H1 (cell line): Measurements from ENCODE around the gene KIF21A. TPM values are rescaled to one million over a fixed set of nuclear protein-coding genes. Genes with fewer than 3 reads are reported as not detected.

Experiments used
- CTCF ChIA-PET: fragments of 300-600 bp; sonication (Branson Sonifier 250); formaldehyde crosslinking; loops from one replicate; lab custom pipeline; 2021; ENCODE audit not compliant: partially characterized antibody; lab: Charles Lee
- POLR2A ChIA-PET: fragments of 300-600 bp; sonication (Branson Sonifier 250); formaldehyde crosslinking; loops from one replicate; lab custom pipeline; 2021; ENCODE audit warnings: inconsistent platforms; ENCODE audit not compliant: partially characterized antibody; lab: Charles Lee
- DNase-seq, 2 experiments: peaks; one replicate each; pipeline versions ENCODE4 v3.0.0 to v3.0.0-alpha.2; 2010 to 2022; ENCODE audit warnings: low spot score in 2 of 2, low read depth in 1 of 2, mixed read lengths in 1 of 2
- FAIRE-seq: peaks from 2 replicates; lab custom pipeline; 2011; peaks lifted over from hg19 to GRCh38; lab: Jason Lieb, UNC
- H2AFZ ChIP-seq: 2 replicates; pipeline ENCODE4 v1.8.1; 2012; ENCODE audit warnings: low read length, inconsistent platforms
- H2AK5ac ChIP-seq: 2 replicates; pipeline ENCODE4 v1.6.1; 2013; ENCODE audit warnings: low read depth, low read length
- H2BK120ac ChIP-seq: replicated peaks from 2 replicates; pipeline ENCODE3; 2013; ENCODE audit warnings: low read depth, low read length, inconsistent platforms
- H2BK12ac ChIP-seq: 2 replicates; pipeline ENCODE4 v1.6.1; 2013; ENCODE audit warnings: low read depth, low read length
- H2BK15ac ChIP-seq: 2 replicates; pipeline ENCODE4 v1.6.1; 2013; ENCODE audit warnings: low read length
- H2BK20ac ChIP-seq: 2 replicates; pipeline ENCODE4 v1.6.1; 2013; ENCODE audit warnings: low read length
- H2BK5ac ChIP-seq: 2 replicates; pipeline ENCODE4 v1.6.1; 2013; ENCODE audit warnings: low read depth, low read length
- H3K14ac ChIP-seq: 2 replicates; pipeline ENCODE4 v1.6.1; 2013; ENCODE audit warnings: inconsistent platforms; ENCODE audit not compliant: insufficient read length
- H3K18ac ChIP-seq: 2 replicates; pipeline ENCODE4 v1.6.1; 2013; ENCODE audit warnings: low read length; ENCODE audit errors: extremely low read depth
- H3K23ac ChIP-seq: 2 replicates; pipeline ENCODE4 v1.6.1; 2013; ENCODE audit warnings: inconsistent platforms; ENCODE audit not compliant: insufficient read length
- H3K23me2 ChIP-seq: 2 replicates; pipeline ENCODE4 v1.6.1; 2013; ENCODE audit warnings: low read depth, low read length
- H3K27ac ChIP-seq: 2 replicates; pipeline ENCODE4 v1.6.1; 2011; ENCODE audit warnings: low read depth, low read length, inconsistent platforms
- H3K27me3 ChIP-seq, 4 experiments: replicated peaks in 1 of 4; 1 replicate in 1 of 4; 2 replicates in 3 of 4; pipeline versions ENCODE4 v1.6.1 to v1.8.1; 2011 to 2013; ENCODE audit warnings: low read length in 3 of 4, mild to moderate bottlenecking in 3 of 4, inconsistent platforms in 2 of 4, mixed read lengths in 2 of 4, moderate library complexity in 1 of 4; ENCODE audit not compliant: control insufficient read depth in 3 of 4, insufficient read depth in 3 of 4; ENCODE audit errors: extremely low read depth in 1 of 4
- H3K36me3 ChIP-seq, 4 experiments: 2 replicates each; pipeline versions ENCODE4 v1.6.1 to v1.8.1; 2011 to 2013; ENCODE audit warnings: mild to moderate bottlenecking in 4 of 4, low read length in 3 of 4, moderate library complexity in 2 of 4, control low read depth in 1 of 4, inconsistent platforms in 1 of 4; ENCODE audit not compliant: insufficient read depth in 4 of 4, control insufficient read depth in 2 of 4
- H3K4ac ChIP-seq: replicated peaks from 2 replicates; pipeline ENCODE3; 2013; ENCODE audit warnings: low read length, low read depth, mixed read lengths, inconsistent platforms; ENCODE audit not compliant: insufficient read length
- H3K4me1 ChIP-seq, 4 experiments: replicated peaks in 1 of 4; 1 replicate in 1 of 4; 2 replicates in 3 of 4; pipeline versions ENCODE4 v1.6.1 to v1.8.1; 2011 to 2013; ENCODE audit warnings: low read length in 3 of 4, inconsistent platforms in 2 of 4, mixed read lengths in 1 of 4; ENCODE audit not compliant: insufficient read depth in 4 of 4, control insufficient read depth in 3 of 4
- H3K4me2 ChIP-seq, 2 experiments: 2 replicates each; pipeline versions ENCODE4 v1.6.1 to v1.8.1; 2011 to 2013; ENCODE audit warnings: low read depth in 2 of 2, low read length in 2 of 2, control low read depth in 1 of 2, inconsistent platforms in 1 of 2, mild to moderate bottlenecking in 1 of 2; ENCODE audit not compliant: insufficient read depth in 1 of 2
- H3K4me3 ChIP-seq, 4 experiments: fragments of 200-600, 300-600 bp in 1 of 4; sonication (generic), shearing (Covaris generic), sonication (Bioruptor Twin) in 1 of 4; 2 replicates each; pipeline versions ENCODE4 v1.5.1 to v1.8.1; 2011 to 2016; ENCODE audit warnings: low read length in 4 of 4, low read depth in 3 of 4, control low read depth in 2 of 4, inconsistent platforms in 2 of 4, mild to moderate bottlenecking in 2 of 4, mixed read lengths in 1 of 4, moderate library complexity in 1 of 4; ENCODE audit not compliant: insufficient read depth in 2 of 4; ENCODE audit errors: extremely low read depth in 1 of 4
- H3K56ac ChIP-seq: replicated peaks from 2 replicates; pipeline ENCODE3; 2013; ENCODE audit warnings: low read depth, mild to moderate bottlenecking, mixed read lengths, low read length, inconsistent platforms; ENCODE audit not compliant: insufficient read length
- H3K79me1 ChIP-seq: 2 replicates; pipeline ENCODE4 v1.6.1; 2013; ENCODE audit warnings: low read depth, low read length, control low read depth
- H3K79me2 ChIP-seq, 2 experiments: 2 replicates each; pipeline versions ENCODE4 v1.6.1 to v1.8.1; 2012 to 2013; ENCODE audit warnings: low read length in 2 of 2, mild to moderate bottlenecking in 2 of 2, inconsistent platforms in 1 of 2; ENCODE audit not compliant: insufficient read depth in 2 of 2, control insufficient read depth in 1 of 2
- H3K9ac ChIP-seq, 4 experiments: replicated peaks in 1 of 4; 1 replicate in 1 of 4; 2 replicates in 3 of 4; pipeline versions ENCODE4 v1.6.1 to v1.8.1; 2011 to 2013; ENCODE audit warnings: low read depth in 3 of 4, low read length in 3 of 4, control low read depth in 2 of 4, mild to moderate bottlenecking in 2 of 4, moderate library complexity in 2 of 4, inconsistent platforms in 1 of 4; ENCODE audit errors: extremely low read depth in 1 of 4
- H3K9me3 ChIP-seq, 2 experiments: 2 replicates each; pipeline versions ENCODE4 v1.6.1 to v1.8.1; 2012 to 2013; ENCODE audit warnings: mild to moderate bottlenecking in 2 of 2, moderate library complexity in 2 of 2, control low read depth in 1 of 2, inconsistent platforms in 1 of 2, low read depth in 1 of 2, low read length in 1 of 2, mixed read lengths in 1 of 2; ENCODE audit not compliant: insufficient read depth in 2 of 2
- H4K20me1 ChIP-seq, 2 experiments: replicated peaks in 1 of 2; 2 replicates each; pipeline versions ENCODE3 to v1.8.1; 2011 to 2013; ENCODE audit warnings: inconsistent platforms in 2 of 2, low read length in 2 of 2, mild to moderate bottlenecking in 1 of 2; ENCODE audit not compliant: insufficient read depth in 2 of 2, control insufficient read depth in 1 of 2
- H4K5ac ChIP-seq: 2 replicates; pipeline ENCODE4 v1.6.1; 2013; ENCODE audit warnings: low read length, low read depth, mixed read lengths, inconsistent platforms; ENCODE audit not compliant: insufficient read length
- H4K8ac ChIP-seq: 2 replicates; pipeline ENCODE4 v1.8.0; 2013; ENCODE audit warnings: mild to moderate bottlenecking, moderate library complexity, low read length, inconsistent platforms; ENCODE audit not compliant: insufficient read depth; ENCODE audit errors: extremely low read depth
- H4K91ac ChIP-seq: replicated peaks from 2 replicates; pipeline ENCODE3; 2013; ENCODE audit warnings: low read length, mixed read lengths, inconsistent platforms; ENCODE audit not compliant: insufficient read length
- ASH2L ChIP-seq: fragments of 200-600, 300-600 bp; sonication (generic); IDR thresholded peaks from one replicate; pipeline ENCODE4 v1.7.1; 2017; ENCODE audit warnings: low read length
- CEBPB ChIP-seq: IDR thresholded peaks from 2 replicates; pipeline ENCODE4 v1.6.1; 2012; ENCODE audit warnings: low read depth, low read length
- CREB1 ChIP-seq: IDR thresholded peaks from 2 replicates; pipeline ENCODE4 v1.6.1; 2012; ENCODE audit warnings: inconsistent platforms
- FOSL1 ChIP-seq: IDR thresholded peaks from 2 replicates; pipeline ENCODE4 v1.6.1; 2011; ENCODE audit warnings: mild to moderate bottlenecking, low read depth, low read length, moderate library complexity; ENCODE audit not compliant: insufficient read depth
- HDAC6 ChIP-seq: IDR thresholded peaks from one replicate; pipeline ENCODE4 v1.7.1; 2012; ENCODE audit warnings: low read depth, mild to moderate bottlenecking, inconsistent platforms, low read length, moderate library complexity
- JUND ChIP-seq: IDR thresholded peaks from 2 replicates; pipeline ENCODE4 v1.6.1; 2011; ENCODE audit warnings: mild to moderate bottlenecking, improper control_type of control experiment, low read length
- MAX ChIP-seq: IDR thresholded peaks from 2 replicates; pipeline ENCODE4 v1.6.1; 2012; ENCODE audit warnings: inconsistent platforms
- SIN3A ChIP-seq, 2 experiments: IDR thresholded peaks in 1 of 2; conservative IDR thresholded peaks in 1 of 2; 2 replicates each; pipeline ENCODE4 v1.6.1; 2011 to 2012; ENCODE audit warnings: low read length in 2 of 2, improper control_type of control experiment in 1 of 2, low read depth in 1 of 2, mild to moderate bottlenecking in 1 of 2
- SP2 ChIP-seq: IDR thresholded peaks from 2 replicates; pipeline ENCODE4 v1.6.1; 2012; ENCODE audit warnings: mild to moderate bottlenecking, low read length, inconsistent platforms
- SUZ12 ChIP-seq: fragments of 200-600 bp; sonication (generic); IDR thresholded peaks from 2 replicates; pipeline ENCODE4 v1.6.1; 2012; ENCODE audit warnings: mild to moderate bottlenecking, inconsistent platforms, low read length, moderate library complexity, mixed read lengths
- TAF1 ChIP-seq: IDR thresholded peaks from 2 replicates; pipeline ENCODE4 v1.6.1; 2011; ENCODE audit warnings: mild to moderate bottlenecking, low read depth, low read length
- TAF7 ChIP-seq: optimal IDR thresholded peaks from 2 replicates; pipeline ENCODE3; 2011; ENCODE audit warnings: low read depth, mild to moderate bottlenecking, inconsistent platforms, low read length, moderate library complexity, borderline replicate concordance
- YY1 ChIP-seq: IDR thresholded peaks from 2 replicates; pipeline ENCODE4 v1.6.1; 2011; ENCODE audit warnings: low read depth, mild to moderate bottlenecking, low read length
- ZNF274 ChIP-seq: IDR thresholded peaks from 2 replicates; pipeline ENCODE4 v1.7.0; 2012; ENCODE audit warnings: low read length, borderline replicate concordance; ENCODE audit errors: extremely low read depth
- WGBS, 2 experiments: shearing (Covaris generic) in 1 of 2; methylation state at CpG; one replicate each; pipeline versions ENCODE4 v1.1.6 to v1.1.7; 2013 to 2015; ENCODE audit warnings: low lambda C conversion rate in 2 of 2, mixed read lengths in 2 of 2, inconsistent platforms in 1 of 2, low coverage in 1 of 2, missing lambda C conversion rate in 1 of 2; ENCODE audit not compliant: insufficient replicate concordance in 2 of 2, insufficient coverage in 1 of 2, insufficient read length in 1 of 2; ENCODE audit errors: extremely low coverage in 1 of 2, missing lambda C conversion rate in 1 of 2; 5-methylcytosine and 5-hydroxymethylcytosine counted together
- polyA plus RNA-seq, 7 experiments: library from polyadenylated mRNA; depleted of rRNA in 3 of 7; stranded (reverse) in 5 of 7; unstranded in 2 of 7; fragments of >200 nt in 5 of 7; fragments of 200-250 nt in 2 of 7; gene quantifications; 1 replicate in 5 of 7; 2 replicates in 1 of 7; 4 replicates in 1 of 7; pipeline versions ENCODE4 v1.2.1 to v1.2.3, GENCODE V29; 2011 to 2013; ENCODE audit warnings: missing spikeins in 2 of 7, mixed read lengths in 2 of 7
- total RNA-seq: library from RNA; stranded (reverse); fragmentation: NEBNext Ultra II Directional; extraction: Animal tissue kit (Norgen Biotek cat#: 25700); gene quantifications from 2 replicates; pipeline ENCODE4 v1.2.1, GENCODE V29; 2021

The KIF21A gene
- total and polyA plus RNA-seq, 2 of the 8 experiments (the other 6 are each of a cell fraction or from before 2014, with no cell fraction given): 10.0 to 26.0 TPM

DNA sequence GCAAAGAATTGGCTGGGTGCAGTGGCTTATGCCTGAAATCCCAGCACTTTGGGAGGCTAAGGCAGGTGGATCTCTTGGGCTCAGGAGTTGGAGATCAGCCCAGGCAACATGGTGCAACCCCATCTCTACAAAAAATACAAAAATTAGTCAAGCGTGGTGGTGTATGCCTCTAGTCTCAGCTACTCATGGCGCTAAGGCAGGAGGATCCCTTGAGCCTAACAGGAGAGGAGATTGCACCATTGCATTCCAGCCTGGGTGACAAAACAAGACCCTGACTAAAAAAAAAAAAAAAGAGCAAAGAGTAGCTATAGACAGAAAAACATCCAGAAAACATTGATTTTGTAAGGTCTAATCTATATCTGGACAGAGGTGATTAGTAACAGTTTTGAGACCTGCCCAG is 25.0 kb downstream of the KIF21A start:
- no peak overlapping the region for H2BK120ac ChIP-seq
- no peak overlapping the region for H4K8ac ChIP-seq
- no peak overlapping the region for H2AK5ac ChIP-seq
- no peak overlapping the region for H2BK5ac ChIP-seq
- FAIRE-seq (no peak), DNase-seq (no peak)
- 94% methylated on average over 2 of the region's 2 CpGs; no CpG with 5 or more reads in 1 of the 2 experiments for WGBS, 2 experiments
- no peaks in the 10 kb centered on the region for H3K79me1 ChIP-seq
- ChIA-PET POLR2A (no interaction called here), CTCF (interaction anchor here (0.6 to 1.2 kb wide), 4 partner anchors 20 to 211 kb away, joined by 3 to 4 read pairs (median 3); no protein-coding TSS in a partner anchor)
- no peak overlapping the region for H3K9ac ChIP-seq
- H3K23ac ChIP-seq: no peak overlapping the region
- H4K20me1 ChIP-seq: peaks cover 0 to 2% of the 10 kb centered on the region in 2 experiments
- H4K5ac ChIP-seq: no peak overlapping the region
- H3K9me3 ChIP-seq: no peaks in the 10 kb centered on the region
- no peak overlapping the region for H2BK20ac ChIP-seq
- no peak overlapping the region for H3K56ac ChIP-seq
- TF ChIP-seq SUZ12 (no peak), SIN3A (conservative IDR thresholded peaks at IDR 0.05 in 1 of 2, IDR thresholded peaks at IDR 0.05 in 1 of 2; ENCODE audit: low read depth in 1 of 2, low read length in 2 of 2) (no peak), TAF1 (no peak), CEBPB (no peak), MAX (no peak), TAF7 (no peak), CREB1 (no peak), SP2 (no peak), FOSL1 (no peak), ASH2L (no peak), JUND (no peak), HDAC6 (no peak), YY1 (no peak), ZNF274 (no peak)
- no peak overlapping the region for H3K4ac ChIP-seq
- no peak overlapping the region for H3K27ac ChIP-seq
- no peaks in the 10 kb centered on the region for H3K23me2 ChIP-seq
- no peak overlapping the region for H3K4me2 ChIP-seq
- no peak overlapping the region for H3K18ac ChIP-seq
- H2BK15ac ChIP-seq: no peak overlapping the region
- H3K36me3 ChIP-seq: no peaks in the 10 kb centered on the region
- 0 out of 7 replicates have a peak, but pooled peaks cover 0 to 4% (median 0%) of the 10 kb centered on the region in 4 experiments for H3K27me3 ChIP-seq
- H4K91ac ChIP-seq: no peak overlapping the region
- no peaks in the 10 kb centered on the region for H3K4me1 ChIP-seq
- H3K14ac ChIP-seq: no peak overlapping the region
- no peak overlapping the region for H2BK12ac ChIP-seq
- no peak overlapping the region for H3K4me3 ChIP-seq
- peaks cover 0 to 11% of the 10 kb centered on the region in 2 experiments; a peak in 2 of 4 replicates for H3K79me2 ChIP-seq
- no peak overlapping the region for H2AFZ ChIP-seq
